HG03097 (cell line): ENCODE measurements around the gene RYR2.

ENCODE experiments used
- ATAC-seq: cut with Tn5 transposase; IDR thresholded peaks from one replicate; pipeline ENCODE4 v1.9.1; 2021; ENCODE audit not compliant: unreplicated experiment, low FRiP score

Gene RYR2

DNA sequence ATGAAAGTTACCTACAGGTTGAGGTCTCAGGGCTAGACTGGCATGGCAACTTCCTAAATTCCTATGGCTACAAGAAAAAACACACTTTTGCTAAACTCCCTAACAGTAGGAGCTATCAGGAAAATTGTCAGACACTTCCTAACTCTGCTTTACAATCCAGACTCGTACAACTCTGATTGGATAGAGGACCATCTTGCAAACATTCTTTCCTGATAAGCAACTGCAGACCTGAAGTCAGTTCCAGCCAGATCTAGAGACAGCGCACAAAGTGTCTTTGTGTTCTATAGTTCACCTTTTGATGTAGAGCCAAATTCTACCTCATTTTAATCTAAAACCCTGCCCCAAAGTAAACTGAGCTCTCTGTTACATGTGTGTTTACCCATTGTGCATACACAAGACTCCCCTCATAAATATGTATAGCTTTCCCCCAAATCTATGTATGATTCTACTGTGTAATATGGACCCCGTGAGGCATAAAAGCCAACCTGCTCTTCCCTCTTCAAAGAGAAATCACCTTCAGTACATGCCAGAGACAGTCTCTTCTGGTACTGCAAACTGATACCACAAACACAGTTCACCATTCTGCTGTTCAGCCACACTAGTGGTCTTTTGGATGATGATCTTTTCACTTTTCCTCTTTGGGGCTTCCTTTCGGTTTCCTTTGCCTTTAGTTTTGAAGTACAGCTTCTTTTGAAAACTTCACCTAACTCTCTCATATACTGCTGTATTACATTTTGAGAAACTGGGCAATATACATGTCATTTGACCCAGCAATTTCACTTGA lies 827.0 kb downstream of the RYR2 start:
- no peak for ATAC-seq

DNA sequence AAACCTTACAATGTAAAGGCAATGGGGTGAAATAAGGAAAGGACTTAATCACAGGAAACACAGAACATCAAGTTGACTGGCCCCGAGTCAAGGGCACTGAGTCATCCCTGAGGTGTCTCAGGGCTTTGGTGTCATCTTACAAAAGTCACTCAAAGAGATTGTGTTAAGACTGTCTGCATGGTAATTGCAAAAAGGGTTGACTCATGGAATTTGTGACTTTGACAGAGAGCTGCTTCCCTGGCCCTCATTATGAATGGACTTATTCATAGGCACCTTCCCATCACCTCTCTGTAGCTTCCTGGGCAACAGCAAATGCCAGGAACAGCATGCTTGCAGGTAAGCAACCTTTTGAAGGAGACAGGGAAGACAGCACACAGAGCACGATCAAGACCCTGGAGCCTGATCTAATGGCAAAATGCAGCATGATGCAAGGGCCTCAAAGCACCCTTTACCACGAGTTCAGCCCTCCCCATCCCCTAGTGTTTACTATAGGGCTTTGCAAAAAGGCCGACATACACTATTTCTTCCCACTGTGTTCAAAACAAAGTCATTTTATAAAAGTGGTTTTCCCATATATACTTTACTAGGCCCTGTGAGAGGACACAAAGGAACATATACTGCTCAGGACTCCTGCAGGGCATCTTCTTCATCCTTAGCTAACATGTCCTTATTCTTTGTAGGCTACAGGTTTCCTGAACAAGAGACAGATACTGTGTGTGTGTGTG lies 831.7 kb downstream of the RYR2 start:
- ATAC-seq, result no peak

- no peak for ATAC-seq
Measured at GRCh38 chr1:237875291-237875690, 833.3 kb downstream of the RYR2 start.

DNA sequence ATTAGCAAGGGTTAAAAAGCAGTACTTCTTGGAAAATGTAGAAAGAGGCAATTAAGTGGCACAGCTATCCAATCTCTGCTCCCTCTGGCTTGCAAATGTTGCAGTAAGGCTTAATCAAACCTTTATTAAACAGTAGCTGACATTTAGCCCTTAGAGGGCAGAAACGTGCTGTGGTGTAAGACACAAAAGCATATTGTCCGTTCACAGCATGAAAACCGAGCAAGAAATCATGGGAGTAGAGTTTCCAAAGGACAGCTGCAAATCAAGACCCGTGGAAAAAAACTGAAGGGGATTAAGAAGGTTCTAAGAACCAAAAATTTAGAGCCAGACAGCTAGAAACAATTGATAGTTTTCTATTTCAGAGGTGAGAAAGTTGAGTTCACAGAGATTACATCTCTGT lies 835.6 kb downstream of the RYR2 start:
- ATAC-seq, result no peak

- no peak for ATAC-seq
Measured at GRCh38 chr1:237878406-237878805, 836.4 kb downstream of the RYR2 start.

GRCh38 chr1:237879195-237879594 lies 837.2 kb downstream of the RYR2 start:
- ATAC-seq, result no peak
